RWPE2 (cell line): ENCODE results near the gene AGRN.
A peak's percentile ranks its signal among the peaks of the same experiment; 100 is the strongest.
"Not testable (repeated sequence)": the region's sequence is repeated elsewhere in the genome, so short reads cannot be mapped to it uniquely, and the experiment has no call there.

Experiments
- ATAC-seq: fragments of 200-7000 bp; cut with Tn5 transposase; 3 replicates; pipeline ENCODE4 v1.9.1; 2021; ENCODE audit warnings: low read depth
- DNase-seq: peaks from one replicate; pipeline ENCODE4 v3.0.0-alpha.2; 2020; ENCODE audit warnings: low spot score
- H3K27ac ChIP-seq: fragments of 450-650 bp; 2 replicates; pipeline ENCODE4 v1.5.1; 2017; ENCODE audit warnings: mild to moderate bottlenecking; ENCODE audit not compliant: poor library complexity, severe bottlenecking
- H3K27me3 ChIP-seq: fragments of 250-450 bp; sonication (Bioruptor Pico); 2 replicates; pipeline ENCODE4 v1.5.1; 2021; ENCODE audit warnings: mild to moderate bottlenecking, moderate library complexity; ENCODE audit not compliant: insufficient read depth, poor library complexity, severe bottlenecking
- H3K36me3 ChIP-seq: fragments of 250-450 bp; sonication (Bioruptor Pico); 2 replicates; pipeline ENCODE4 v1.5.1; 2020; ENCODE audit warnings: low read depth, mild to moderate bottlenecking, moderate library complexity
- H3K4me1 ChIP-seq: fragments of 250-450 bp; sonication (Bioruptor Pico); 2 replicates; pipeline ENCODE4 v1.5.1; 2021; ENCODE audit warnings: mild to moderate bottlenecking, moderate library complexity; ENCODE audit not compliant: insufficient read depth, poor library complexity, severe bottlenecking
- H3K4me3 ChIP-seq: fragments of 250-450 bp; sonication (Bioruptor Pico); 2 replicates; pipeline ENCODE4 v1.5.1; 2021; ENCODE audit warnings: mild to moderate bottlenecking, moderate library complexity; ENCODE audit not compliant: severe bottlenecking
- H3K9me3 ChIP-seq: fragments of 250-450 bp; sonication (Bioruptor Pico); 2 replicates; pipeline ENCODE4 v1.5.1; 2021; ENCODE audit warnings: mild to moderate bottlenecking, moderate library complexity; ENCODE audit not compliant: severe bottlenecking
- TF ChIP-seq, protein P1 (sequence below): fragments of 450-650 bp; IDR thresholded peaks from one replicate; pipeline ENCODE4 v1.5.1; 2017; ENCODE audit warnings: mild to moderate bottlenecking, moderate library complexity; ENCODE audit not compliant: poor library complexity, severe bottlenecking

Gene AGRN

DNA sequence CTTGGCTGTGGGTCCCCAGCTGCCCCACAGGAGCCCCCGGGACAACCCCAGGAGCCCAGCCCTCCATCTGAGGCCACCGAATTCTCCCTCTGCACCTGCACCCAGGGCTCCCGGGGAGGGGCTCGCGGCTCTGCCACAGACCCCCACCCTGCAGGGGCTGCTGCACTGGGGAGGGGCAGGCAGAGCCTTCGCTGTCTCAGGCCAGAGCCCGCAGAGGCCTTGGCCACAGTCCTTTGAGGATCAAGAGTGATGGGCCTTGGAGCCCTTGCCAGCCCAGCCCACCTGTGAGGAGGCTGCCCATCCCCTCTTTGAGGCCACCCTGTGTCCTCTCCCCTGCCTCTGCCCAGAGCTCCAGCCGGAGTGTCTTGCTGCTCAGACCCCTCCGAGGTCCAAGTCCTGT is 44.6 kb upstream of the AGRN start:
- Histone ChIP-seq H3K9me3 (no peaks in the 10 kb centered on the region), H3K27me3 (no peaks in the 10 kb centered on the region), H3K36me3 (no peaks in the 10 kb centered on the region), H3K27ac (peak overlapping the region; percentile 52), H3K4me1 (no peaks in the 10 kb centered on the region), H3K4me3 (no peak overlapping the region)
- DNase-seq (no peak), ATAC-seq (no peak)
- TF ChIP-seq, protein P1, sequence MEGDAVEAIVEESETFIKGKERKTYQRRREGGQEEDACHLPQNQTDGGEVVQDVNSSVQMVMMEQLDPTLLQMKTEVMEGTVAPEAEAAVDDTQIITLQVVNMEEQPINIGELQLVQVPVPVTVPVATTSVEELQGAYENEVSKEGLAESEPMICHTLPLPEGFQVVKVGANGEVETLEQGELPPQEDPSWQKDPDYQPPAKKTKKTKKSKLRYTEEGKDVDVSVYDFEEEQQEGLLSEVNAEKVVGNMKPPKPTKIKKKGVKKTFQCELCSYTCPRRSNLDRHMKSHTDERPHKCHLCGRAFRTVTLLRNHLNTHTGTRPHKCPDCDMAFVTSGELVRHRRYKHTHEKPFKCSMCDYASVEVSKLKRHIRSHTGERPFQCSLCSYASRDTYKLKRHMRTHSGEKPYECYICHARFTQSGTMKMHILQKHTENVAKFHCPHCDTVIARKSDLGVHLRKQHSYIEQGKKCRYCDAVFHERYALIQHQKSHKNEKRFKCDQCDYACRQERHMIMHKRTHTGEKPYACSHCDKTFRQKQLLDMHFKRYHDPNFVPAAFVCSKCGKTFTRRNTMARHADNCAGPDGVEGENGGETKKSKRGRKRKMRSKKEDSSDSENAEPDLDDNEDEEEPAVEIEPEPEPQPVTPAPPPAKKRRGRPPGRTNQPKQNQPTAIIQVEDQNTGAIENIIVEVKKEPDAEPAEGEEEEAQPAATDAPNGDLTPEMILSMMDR: no peak

DNA sequence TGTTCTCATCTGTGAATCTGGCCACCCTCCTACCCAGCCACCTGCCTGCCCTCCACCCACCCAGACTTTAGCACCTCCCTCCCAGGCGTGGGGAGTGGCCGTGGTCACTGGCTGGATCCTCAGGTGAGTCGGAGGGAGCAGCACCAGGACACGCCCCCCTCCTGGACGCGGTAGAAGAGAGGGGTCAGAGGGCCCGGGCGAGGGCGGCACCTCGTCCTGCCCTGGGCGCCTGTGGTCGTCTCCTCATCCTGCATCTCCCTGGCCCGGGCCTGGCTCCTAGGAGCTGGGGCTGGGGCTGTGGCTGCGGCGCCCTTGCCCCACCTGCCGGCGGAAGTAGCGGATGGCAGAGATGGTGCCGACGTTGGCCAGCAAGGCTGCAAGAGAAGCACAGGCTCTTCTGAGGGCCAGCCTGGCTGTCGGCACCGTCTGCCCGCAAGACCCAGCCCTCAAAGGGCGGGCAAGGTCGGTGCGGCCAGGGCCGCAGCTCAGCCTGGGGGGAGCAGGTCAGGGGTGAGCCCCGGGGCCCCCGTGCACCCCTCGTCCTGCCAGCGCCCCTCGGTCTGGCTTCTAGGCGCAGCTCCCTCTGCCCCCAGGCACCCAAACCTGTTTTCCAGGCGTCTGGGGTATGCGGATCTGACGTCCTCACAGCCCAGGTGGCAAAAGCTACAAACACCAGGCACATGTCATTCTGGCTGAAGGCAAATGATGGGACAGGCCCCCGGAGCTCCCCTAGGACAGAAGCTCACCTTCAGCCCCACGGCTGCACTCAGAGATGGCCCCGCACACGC is 43.8 kb upstream of the AGRN start:
- no peaks in the 10 kb centered on the region for H3K4me1 ChIP-seq
- H3K27me3 ChIP-seq: no peaks in the 10 kb centered on the region
- TF ChIP-seq, protein P1: peak; percentile 79
- DNase-seq (no peak), ATAC-seq (peak; percentile 86)
- peak overlapping the region; percentile 29 for H3K4me3 ChIP-seq
- no peaks in the 10 kb centered on the region for H3K36me3 ChIP-seq
- H3K9me3 ChIP-seq: no peaks in the 10 kb centered on the region
- H3K27ac ChIP-seq: peak overlapping the region; percentile 52

DNA sequence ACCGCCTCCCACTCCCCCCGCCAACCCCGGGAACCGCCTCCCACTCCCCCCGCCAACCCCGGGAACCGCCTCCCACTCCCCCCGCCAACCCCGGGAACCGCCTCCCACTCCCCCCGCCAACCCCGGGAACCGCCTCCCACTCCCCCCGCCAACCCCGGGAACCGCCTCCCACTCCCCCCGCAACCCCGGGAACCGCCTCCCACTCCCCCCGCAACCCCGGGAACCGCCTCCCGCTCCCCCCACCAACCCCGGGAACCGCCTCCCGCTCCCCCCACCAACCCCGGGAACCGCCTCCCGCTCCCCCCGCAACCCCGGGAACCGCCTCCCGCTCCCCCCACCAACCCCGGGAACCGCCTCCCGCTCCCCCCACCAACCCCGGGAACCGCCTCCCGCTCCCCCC is 43.1 kb upstream of the AGRN start:
- H3K4me1 ChIP-seq, H3K27me3 ChIP-seq, ATAC-seq, H3K4me3 ChIP-seq, H3K9me3 ChIP-seq, H3K36me3 ChIP-seq, DNase-seq, H3K27ac ChIP-seq: not testable (repeated sequence)

DNA sequence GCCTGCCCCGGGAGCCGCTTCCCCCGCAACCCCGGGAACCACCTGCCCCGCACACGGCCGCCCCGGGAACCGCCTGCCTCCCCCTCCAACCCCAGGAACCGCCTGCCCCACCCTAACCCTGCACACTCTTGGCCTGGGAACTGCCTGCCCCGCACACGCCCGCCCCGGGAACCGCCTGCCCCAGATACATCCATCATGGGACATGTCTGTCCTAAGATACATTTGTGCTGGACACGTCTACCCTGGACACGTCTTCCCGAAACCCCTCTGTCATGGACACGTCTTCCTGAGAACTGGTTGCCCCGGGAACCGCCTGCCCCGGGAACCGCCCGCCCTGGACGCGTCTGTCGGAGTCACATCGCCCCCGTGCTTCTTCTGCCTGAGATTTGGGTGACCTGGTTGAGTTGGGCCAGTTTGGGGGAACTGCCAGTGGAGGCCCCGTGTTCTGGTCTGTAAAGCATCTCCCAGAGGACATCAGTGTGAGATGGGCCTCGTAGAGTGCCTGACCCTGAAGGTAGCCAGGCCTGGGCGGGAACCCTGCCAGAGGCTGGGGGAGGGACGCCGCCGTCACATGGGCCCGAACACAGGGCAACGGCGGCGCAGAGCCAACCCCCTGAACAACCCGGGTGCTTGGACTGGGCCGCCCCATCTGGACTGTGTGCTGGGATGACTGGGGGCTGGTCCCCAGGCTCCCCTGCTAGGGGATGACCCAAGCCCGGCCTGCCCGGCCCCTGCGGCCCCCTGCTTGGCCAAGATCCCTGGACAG is 41.7 kb upstream of the AGRN start:
- peaks cover under 1% of the 10 kb centered on the region for H3K27me3 ChIP-seq
- H3K4me3 ChIP-seq: no peak overlapping the region
- TF ChIP-seq, protein P1: no peak
- no peak for ATAC-seq
- no peak overlapping the region for H3K27ac ChIP-seq
- H3K36me3 ChIP-seq: no peaks in the 10 kb centered on the region
- no peaks in the 10 kb centered on the region for H3K4me1 ChIP-seq
- H3K9me3 ChIP-seq: no peaks in the 10 kb centered on the region
- DNase-seq: no peak

DNA sequence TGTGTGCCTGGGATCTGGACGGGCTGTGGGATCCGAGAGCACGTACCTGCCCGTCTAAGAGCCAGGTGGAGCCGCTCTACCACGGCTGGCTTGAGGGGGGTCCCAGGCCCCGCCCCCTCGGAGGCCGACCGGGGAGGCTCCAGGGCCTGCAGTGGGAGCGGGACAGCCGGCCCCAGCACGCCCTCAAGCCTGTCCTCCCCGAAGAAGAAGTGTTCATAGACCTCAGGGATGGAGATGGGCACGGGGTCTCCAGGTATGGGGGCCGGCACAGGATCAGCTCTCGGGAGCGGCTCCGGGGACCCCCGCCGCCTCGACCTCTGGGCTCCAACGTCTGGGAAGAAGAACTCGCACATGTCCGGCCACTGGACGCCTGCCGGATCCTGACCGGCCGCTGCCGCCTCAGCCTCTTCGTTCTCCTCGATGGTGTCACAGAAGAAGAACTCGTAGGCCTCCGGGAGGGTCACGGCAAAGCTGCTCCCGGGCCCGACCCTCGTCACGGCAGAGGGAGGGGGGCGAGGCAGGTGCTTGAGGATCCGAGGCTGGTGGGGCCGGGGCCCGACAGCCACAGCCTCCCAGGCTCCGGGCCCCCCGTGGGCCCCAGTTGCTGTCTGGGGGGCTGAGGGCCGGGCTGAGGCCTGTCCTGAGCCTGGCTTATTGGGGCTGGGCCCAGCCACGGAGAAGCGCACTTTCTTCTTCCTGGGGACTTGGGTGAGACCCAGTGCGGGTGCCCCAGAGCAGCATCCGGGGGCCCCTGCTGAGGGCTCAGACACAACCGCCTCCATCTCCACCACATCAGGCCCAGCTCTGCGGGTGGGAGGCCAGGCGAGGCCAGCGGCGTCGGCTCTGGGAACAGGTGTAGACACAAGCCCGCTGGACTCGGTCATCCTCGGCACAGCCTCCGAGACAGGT is 40.8 kb upstream of the AGRN start:
- Histone ChIP-seq H3K4me3 (no peak overlapping the region), H3K27me3 (peaks cover 5% of the 10 kb centered on the region), H3K4me1 (no peaks in the 10 kb centered on the region), H3K36me3 (no peaks in the 10 kb centered on the region), H3K27ac (no peak overlapping the region), H3K9me3 (no peaks in the 10 kb centered on the region)
- no peak for ATAC-seq
- no peak for DNase-seq
- TF ChIP-seq, protein P1: no peak
